Activated CD4-positive, CD25-positive, alpha-beta regulatory T cell (primary cell): ENCODE results near the gene PTEN.

Experiments used
- DNase-seq, 4 experiments: peaks; one replicate each; lab custom pipeline; 2025; lab: John Stamatoyannopoulos, UW

PTEN gene

GRCh38 chr10:87920538-87920937 is 57.1 kb downstream of the PTEN start:
- DNase-seq = no peak

- no peak for DNase-seq
Observed at GRCh38 chr10:87921931-87922688, 58.7 kb downstream of the PTEN start.

- DNase-seq = no peak
Observed at GRCh38 chr10:87923233-87923632, 59.8 kb downstream of the PTEN start.

GRCh38 chr10:87925570-87925969 is 62.1 kb downstream of the PTEN start:
- no peak for DNase-seq

- no peak for DNase-seq
Observed at GRCh38 chr10:87927091-87927490, 63.7 kb downstream of the PTEN start.

- no peak for DNase-seq
Observed at GRCh38 chr10:87928996-87929395, 65.6 kb downstream of the PTEN start.

- DNase-seq = no peak
Observed at GRCh38 chr10:87930141-87930540, 66.7 kb downstream of the PTEN start.

- DNase-seq = no peak
Observed at GRCh38 chr10:87930934-87931835, 67.8 kb downstream of the PTEN start.

- no peak for DNase-seq
Observed at GRCh38 chr10:87931836-87932230, 68.4 kb downstream of the PTEN start.

GRCh38 chr10:87935290-87936141 is 72.1 kb downstream of the PTEN start:
- DNase-seq = no peak

- no peak for DNase-seq
Observed at GRCh38 chr10:87940210-87940609, 76.8 kb downstream of the PTEN start.

GRCh38 chr10:87942884-87943527 is 79.6 kb downstream of the PTEN start:
- DNase-seq = no peak

- DNase-seq = no peak
Observed at GRCh38 chr10:87945984-87946383, 82.6 kb downstream of the PTEN start.

- no peak for DNase-seq
Observed at GRCh38 chr10:87952612-87953011, 89.2 kb downstream of the PTEN start.

GRCh38 chr10:87956055-87956454 is 92.6 kb downstream of the PTEN start:
- no peak for DNase-seq

- DNase-seq = no peak
Observed at GRCh38 chr10:87957702-87958101, 94.3 kb downstream of the PTEN start.

GRCh38 chr10:87960230-87960629 is 96.8 kb downstream of the PTEN start:
- DNase-seq = no peak

GRCh38 chr10:87961314-87961713 is 97.9 kb downstream of the PTEN start:
- no peak for DNase-seq

GRCh38 chr10:87966459-87966858 is 103.0 kb downstream of the PTEN start:
- DNase-seq = no peak

- no peak for DNase-seq
Observed at GRCh38 chr10:87973635-87974034, 110.2 kb downstream of the PTEN start.

- no peak for DNase-seq
Observed at GRCh38 chr10:87974130-87974529, 110.7 kb downstream of the PTEN start.

- DNase-seq = no peak
Observed at GRCh38 chr10:87974769-87975168, 111.3 kb downstream of the PTEN start.
